ENCODE results near the gene VSIR.

VSIR gene

DNA sequence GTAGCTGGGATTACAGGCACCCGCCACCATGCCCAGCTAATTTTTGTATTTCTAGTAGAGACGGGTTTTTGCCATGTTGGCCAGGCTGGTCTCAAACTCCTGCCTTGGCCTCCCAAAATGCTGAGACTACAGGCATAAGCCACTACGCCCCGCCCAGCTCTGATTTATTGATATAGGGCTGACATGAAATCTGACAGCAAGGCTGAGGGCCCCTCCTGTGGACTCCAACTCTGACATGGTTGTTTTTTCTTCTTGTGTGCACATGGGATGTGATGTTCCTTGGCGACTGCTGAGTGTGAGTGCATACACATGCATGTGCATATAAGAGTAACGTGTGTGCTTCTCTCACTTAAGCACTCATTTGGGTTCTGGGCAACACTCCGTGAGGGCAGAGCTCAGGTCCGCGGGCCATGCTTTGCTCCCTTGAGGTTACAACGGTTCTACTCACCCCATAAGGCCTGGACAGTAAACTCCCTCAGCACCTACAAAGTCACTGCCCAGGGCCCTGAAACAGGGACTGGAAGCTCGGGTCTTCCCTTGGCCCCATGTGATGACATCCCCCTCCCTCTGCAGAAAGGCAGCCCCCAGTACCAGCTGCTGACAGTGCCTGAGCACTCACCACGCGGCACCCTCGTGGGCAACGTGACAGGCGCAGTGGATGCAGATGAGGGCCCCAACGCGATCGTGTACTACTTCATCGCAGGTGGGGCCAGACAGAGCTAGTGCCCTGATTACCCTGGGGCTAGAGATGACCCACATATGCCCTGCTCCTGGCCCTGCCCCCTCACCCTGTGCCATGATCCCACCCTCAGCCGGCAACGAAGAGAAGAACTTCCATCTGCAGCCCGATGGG lies 33.6 kb upstream of the VSIR start:
- DNase-seq: no peak

DNA sequence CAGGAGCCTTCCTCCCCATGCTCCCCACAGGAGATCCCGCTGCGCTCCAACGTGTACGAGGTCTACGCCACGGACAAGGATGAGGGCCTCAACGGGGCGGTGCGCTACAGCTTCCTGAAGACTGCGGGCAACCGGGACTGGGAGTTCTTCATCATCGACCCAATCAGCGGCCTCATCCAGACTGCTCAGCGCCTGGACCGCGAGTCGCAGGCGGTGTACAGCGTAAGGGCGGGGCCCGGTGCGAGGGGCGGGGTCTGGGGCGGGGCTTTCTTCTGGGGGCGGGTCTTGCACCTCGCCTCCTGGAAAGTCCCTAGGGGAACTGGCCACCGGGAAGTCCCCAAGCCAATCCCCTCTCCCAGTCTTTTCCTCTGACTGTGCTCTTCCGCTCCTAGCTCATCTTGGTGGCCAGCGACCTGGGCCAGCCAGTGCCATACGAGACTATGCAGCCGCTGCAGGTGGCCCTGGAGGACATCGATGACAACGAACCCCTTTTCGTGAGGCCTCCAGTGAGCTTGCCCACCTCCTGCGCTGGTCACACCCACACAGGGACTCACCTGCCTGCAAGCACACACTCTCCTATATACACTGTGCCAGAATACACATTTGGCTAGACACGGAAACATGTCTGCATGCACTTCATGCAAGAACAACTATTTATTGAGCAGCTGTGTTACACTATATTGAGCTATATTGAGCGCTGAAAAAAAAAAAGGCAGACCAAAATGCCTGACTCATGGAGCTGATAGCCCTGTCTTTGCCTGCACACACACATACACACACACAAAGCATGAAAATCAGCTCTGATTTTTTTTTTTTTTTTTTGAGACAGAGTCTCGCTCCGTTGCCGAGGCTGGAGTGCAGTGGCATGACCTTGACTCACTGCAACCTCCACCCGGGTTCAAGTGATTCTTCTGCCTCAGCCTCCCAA lies 32.7 kb upstream of the VSIR start:
- no peak for DNase-seq

GRCh38 chr10:71804077-71804476 lies 30.8 kb upstream of the VSIR start:
- no peak for DNase-seq

DNA sequence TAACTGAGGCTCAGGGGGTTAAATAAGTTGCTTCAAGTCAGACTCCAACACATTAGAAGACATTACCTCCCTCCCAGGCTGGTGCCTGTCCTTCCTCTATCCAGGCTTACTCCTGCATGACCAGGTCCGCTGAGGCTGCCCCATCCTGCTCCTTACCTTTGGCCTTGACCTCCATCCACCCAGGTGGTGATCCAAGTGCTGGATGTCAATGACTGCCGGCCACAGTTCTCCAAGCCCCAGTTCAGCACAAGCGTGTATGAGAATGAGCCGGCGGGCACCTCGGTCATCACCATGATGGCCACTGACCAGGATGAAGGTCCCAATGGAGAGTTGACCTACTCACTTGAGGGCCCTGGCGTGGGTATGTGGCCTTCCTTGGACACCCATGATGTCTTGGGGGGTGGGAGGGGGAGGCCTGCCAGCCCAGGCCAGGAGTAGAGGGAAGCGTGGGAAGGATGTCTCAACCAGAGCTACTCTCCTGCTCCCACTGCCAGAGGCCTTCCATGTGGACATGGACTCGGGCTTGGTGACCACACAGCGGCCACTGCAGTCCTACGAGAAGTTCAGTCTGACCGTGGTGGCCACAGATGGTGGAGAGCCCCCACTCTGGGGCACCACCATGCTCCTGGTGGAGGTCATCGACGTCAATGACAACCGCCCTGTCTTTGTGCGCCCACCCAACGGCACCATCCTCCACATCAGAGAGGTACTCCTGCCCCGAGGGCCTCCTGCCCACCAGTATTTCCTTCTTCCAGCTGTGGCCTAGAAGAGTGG lies 29.6 kb upstream of the VSIR start:
- no peak for DNase-seq

DNA sequence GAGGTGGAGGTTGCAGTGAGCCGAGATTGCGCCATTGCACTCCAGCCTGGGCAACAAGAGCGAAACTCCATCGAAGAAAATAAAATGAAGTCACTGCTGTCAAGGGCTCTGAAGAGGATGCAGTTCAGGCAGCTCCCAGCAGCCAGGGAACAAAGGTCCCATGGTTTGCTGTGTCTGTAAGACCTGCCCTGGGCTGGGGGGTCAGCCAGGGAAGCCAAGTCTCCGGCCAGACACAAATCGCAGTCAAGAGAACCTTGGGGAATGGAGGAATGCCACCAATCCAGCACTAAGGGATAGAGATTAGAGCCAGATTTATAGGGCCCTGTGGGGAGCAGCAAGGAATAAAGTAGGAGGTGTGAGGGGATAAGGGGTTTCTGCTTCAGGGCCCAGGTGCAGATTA lies 28.9 kb upstream of the VSIR start:
- DNase-seq: no peak

DNA sequence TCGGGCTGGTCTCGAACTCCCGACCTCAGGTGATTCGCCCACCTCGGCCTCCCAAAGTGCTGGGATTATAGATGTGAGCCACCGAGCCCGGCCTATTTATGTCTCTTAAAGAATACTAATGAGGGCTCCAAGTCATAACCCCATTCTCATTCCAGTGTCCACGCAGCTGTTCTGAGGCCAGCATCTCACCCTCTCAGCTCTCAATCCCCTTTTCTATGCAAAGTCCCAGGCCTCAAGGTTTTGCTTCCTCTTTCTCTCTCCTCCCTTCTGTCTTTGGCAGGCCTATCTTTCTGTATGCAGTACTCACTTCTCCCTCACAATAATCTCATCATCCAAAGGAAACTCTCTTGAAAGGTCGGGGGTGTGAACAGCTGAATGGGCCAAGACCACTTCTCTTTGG lies 28.0 kb upstream of the VSIR start:
- DNase-seq: no peak

GRCh38 chr10:71799608-71800453 lies 26.5 kb upstream of the VSIR start:
- DNase-seq: no peak

- no peak for DNase-seq
Measured at GRCh38 chr10:71799112-71799511, 25.8 kb upstream of the VSIR start.

DNA sequence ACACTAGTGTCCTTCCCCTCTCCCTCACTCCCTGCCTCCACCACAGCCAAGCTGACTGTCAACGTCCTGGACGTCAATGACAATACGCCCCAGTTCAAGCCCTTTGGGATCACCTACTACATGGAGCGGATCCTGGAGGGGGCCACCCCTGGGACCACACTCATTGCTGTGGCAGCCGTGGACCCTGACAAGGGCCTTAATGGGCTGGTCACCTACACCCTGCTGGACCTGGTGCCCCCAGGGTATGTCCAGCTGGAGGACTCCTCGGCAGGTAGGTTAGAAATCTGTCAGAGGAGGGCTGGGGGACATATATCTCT lies 24.9 kb upstream of the VSIR start:
- DNase-seq: no peak

DNA sequence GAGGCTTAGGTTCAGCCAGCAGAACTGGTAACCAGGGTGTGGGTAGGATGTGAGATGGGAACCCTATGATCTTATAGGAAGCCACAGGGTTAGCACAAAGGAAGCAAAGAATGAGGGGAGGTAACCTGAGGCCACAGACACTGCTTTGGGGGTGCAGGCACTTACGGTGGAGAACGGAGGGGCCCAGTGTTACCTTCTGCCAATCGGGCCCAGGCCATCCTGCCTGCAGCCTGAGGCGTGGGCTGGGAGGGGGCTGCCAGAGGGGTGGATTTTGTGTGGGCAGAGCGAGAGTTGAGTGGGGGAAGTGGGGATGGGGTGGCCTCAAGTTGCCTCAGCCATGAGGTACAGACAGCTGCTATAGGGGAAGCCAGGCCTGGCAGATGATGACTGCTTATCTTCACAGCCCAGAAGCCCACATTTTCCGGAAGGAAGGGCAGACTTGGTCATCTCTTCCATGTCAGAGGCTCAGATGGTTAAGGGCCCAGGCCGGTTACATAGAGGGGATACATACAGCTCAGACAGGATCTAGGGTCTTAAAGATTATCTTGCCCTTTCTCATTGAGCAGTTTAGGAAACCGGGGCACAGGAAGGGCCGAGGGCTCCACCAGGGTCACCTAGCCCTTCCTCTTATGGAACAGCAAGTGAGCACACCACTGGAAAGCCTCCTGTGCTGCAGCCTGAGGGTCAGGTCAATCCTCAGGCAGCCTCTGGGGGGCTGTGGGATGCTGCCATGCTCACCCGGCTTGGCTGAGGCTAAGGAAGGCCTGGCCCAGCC lies 24.4 kb upstream of the VSIR start:
- DNase-seq: no peak

DNA sequence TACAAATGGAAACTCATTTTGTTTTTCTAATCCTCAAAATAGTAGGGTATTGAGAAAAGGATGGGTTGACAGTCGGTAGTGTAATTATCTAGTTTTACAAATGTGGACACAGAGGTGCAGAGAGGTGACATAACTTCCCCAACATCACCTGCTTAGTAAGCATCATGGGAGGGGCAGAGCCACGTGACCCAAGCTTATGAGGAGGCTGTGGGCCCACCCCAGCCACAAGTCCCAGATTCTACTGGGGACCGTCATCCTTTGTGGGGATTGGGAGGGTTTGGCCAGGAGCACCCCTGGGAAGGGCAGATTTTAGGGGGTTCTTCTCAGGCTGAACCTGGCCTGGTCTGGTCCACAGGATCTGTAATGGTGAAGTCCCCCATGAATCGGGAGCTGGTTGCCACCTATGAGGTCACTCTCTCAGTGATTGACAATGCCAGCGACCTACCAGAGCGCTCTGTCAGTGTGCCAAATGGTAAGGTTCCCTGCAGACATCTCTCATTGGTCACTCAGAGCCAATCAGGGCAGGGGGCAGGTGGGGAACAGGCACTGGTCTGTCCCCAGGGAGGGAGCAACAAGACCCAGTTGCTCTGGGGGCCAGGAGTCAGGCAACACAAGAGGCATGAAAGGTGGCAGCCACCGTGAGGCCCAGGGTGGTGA lies 23.6 kb upstream of the VSIR start:
- DNase-seq: no peak

GRCh38 chr10:71795248-71795647 lies 21.9 kb upstream of the VSIR start:
- DNase-seq: no peak

DNA sequence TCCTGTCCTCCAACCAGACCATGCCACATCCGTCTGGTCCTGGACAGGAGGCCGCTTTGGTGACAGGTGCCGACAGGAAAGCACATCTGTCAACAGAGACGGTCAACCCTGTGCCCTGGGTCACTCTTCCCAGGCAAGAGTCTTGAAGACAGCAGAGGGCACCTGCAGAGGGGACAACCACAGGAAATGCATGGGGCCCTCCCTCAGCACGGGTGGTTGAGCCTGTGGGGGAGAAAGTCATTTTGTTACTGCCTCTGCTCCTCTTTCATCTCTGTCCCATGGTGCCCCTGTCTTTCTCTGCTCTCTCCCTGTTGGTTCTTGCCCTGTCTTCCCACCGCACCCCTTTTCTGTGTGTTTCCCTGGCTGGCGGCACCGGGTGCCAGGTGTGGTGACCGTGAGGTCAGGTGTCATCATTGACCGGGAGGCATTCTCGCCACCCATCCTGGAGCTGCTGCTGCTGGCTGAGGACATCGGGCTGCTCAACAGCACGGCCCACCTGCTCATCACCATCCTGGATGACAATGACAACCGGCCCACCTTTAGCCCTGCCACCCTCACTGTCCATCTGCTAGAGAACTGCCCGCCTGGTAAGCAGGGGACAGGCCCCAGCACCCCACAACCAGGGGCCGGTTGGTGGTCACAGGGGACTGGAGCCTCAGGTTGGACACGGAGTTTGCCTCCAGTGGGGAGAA lies 17.6 kb upstream of the VSIR start:
- no peak for DNase-seq

DNA sequence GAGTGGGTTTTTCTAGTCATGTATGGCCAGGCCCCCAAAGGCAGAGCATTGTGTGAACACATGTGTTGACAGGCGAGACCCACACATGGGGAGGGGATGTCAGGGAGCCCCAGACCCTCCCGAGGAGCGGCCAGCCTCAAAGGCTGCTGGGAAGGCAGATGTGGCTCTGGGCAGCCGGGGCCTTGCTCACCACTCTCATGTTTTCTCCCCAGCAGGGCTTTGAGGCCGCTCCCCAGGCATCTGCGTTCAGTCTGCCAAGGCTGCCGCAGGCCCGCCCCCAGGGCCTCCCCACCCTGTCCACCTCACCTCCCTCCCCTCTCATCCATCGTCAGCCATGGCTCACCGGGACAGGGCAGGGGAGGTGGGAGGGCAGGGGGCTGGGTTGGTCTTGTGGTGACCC lies 16.6 kb upstream of the VSIR start:
- DNase-seq: no peak

DNA sequence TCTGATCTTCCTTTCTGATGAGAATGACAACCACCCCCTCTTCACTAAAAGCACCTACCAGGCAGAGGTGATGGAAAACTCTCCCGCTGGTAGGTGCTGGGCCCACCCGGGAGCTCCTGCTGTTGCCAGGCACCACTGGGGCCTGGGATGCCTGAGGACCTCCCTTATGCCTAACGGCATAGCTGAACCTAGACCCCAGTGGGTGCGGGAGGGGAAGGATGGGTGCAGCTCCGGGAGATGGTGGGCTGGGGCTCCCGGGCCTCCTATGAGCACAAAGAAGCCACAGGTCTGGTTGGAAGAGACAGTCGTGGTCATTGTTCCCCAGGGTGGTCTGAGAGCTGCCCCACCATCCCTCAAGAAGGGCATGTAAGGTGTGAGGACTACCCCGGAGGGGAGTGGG lies 15.6 kb upstream of the VSIR start:
- DNase-seq: no peak

DNA sequence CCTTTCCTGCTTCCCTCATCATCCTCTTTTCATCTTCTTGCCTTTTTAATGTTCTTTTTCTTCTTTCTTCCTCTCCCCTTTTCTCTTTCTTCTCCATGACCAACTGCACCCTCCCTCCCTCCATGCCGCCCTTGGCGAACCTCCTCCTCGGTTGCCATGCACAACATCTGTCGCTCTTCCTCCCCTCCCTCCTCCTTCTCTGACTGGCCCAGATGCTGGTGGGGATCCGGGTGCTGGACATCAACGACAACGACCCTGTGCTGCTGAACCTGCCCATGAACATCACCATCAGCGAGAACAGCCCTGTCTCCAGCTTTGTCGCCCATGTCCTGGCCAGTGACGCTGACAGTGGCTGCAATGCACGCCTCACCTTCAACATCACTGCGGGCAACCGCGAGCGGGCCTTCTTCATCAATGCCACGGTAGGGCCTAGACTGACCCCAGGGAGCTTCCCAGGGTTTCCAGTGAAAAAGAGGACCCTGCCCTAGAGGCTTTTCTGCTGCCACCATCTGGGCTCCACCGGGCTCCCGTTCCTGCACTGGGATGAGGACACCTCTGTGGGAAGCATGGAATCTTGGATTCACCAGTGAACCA lies 11.5 kb upstream of the VSIR start:
- DNase-seq: no peak

GRCh38 chr10:71783917-71784678 lies 10.8 kb upstream of the VSIR start:
- DNase-seq: no peak

- DNase-seq: no peak
Measured at GRCh38 chr10:71782917-71783490, 9.7 kb upstream of the VSIR start.
